H1 (cell line): ENCODE data around the gene PLCB1.

Experiments
- ATF2 ChIP-seq: IDR thresholded peaks from 2 replicates; pipeline ENCODE4 v1.6.1; 2012; ENCODE audit warnings: low read length, inconsistent platforms
- CBX8 ChIP-seq: fragments of 300-800, 300-1000 bp; sonication (generic); IDR thresholded peaks from 2 replicates; pipeline ENCODE4 v1.7.1; 2016; ENCODE audit warnings: low read depth, low read length, borderline replicate concordance
- CHD2 ChIP-seq: IDR thresholded peaks from 2 replicates; pipeline ENCODE4 v1.6.1; 2012; ENCODE audit warnings: low read length, improper control_type of control experiment
- CHD7 ChIP-seq: fragments of 300-600 bp; sonication (generic); IDR thresholded peaks from 2 replicates; pipeline ENCODE4 v1.7.1; 2012; ENCODE audit warnings: low read length, moderate library complexity, mild to moderate bottlenecking, inconsistent platforms; ENCODE audit not compliant: insufficient replicate concordance
- CTCF ChIP-seq, 3 experiments: IDR thresholded peaks; 1 replicate in 2 of 3; 2 replicates in 1 of 3; pipeline versions ENCODE4 v1.5.1 to v1.6.1; 2011; ENCODE audit warnings: low read length in 3 of 3, mild to moderate bottlenecking in 3 of 3, inconsistent platforms in 2 of 3, low read depth in 1 of 3, moderate library complexity in 1 of 3; ENCODE audit not compliant: insufficient read depth in 1 of 3; ENCODE audit errors: control extremely low read depth in 1 of 3
- EZH2 ChIP-seq: fragments of 200-600 bp; sonication (generic); IDR thresholded peaks from 2 replicates; pipeline ENCODE4 v1.7.1; 2012; ENCODE audit warnings: low read depth, mild to moderate bottlenecking, moderate library complexity, low read length, inconsistent platforms; ENCODE audit not compliant: severe bottlenecking
- GABPA ChIP-seq: IDR thresholded peaks from 2 replicates; pipeline ENCODE4 v1.6.1; 2011; ENCODE audit warnings: mild to moderate bottlenecking, low read length, moderate library complexity, borderline replicate concordance; ENCODE audit not compliant: insufficient read depth
- GTF2F1 ChIP-seq: IDR thresholded peaks from 2 replicates; pipeline ENCODE4 v1.6.1; 2012; ENCODE audit warnings: low read depth, low read length, improper control_type of control experiment, borderline replicate concordance
- POLR2AphosphoS5 ChIP-seq: IDR thresholded peaks from 2 replicates; pipeline ENCODE4 v1.6.1; 2011; ENCODE audit warnings: low read depth, low read length
- RAD21 ChIP-seq, 2 experiments: IDR thresholded peaks in 1 of 2; conservative IDR thresholded peaks in 1 of 2; 2 replicates each; pipeline ENCODE4 v1.6.1; 2011; ENCODE audit warnings: low read depth in 2 of 2, low read length in 2 of 2, improper control_type of control experiment in 1 of 2, inconsistent platforms in 1 of 2, mild to moderate bottlenecking in 1 of 2, moderate library complexity in 1 of 2
- RFX5 ChIP-seq: IDR thresholded peaks from 2 replicates; pipeline ENCODE4 v1.6.1; 2011; ENCODE audit warnings: low read depth, low read length, improper control_type of control experiment, borderline replicate concordance
- USF2 ChIP-seq: IDR thresholded peaks from 2 replicates; pipeline ENCODE4 v1.6.1; 2011; ENCODE audit warnings: low read length, improper control_type of control experiment
- YY1 ChIP-seq: IDR thresholded peaks from 2 replicates; pipeline ENCODE4 v1.6.1; 2011; ENCODE audit warnings: low read depth, mild to moderate bottlenecking, low read length

- TF ChIP-seq EZH2 (no peak), CTCF (IDR thresholded peaks at IDR 0.05; ENCODE audit: control extremely low read depth in 1 of 3, insufficient read depth in 1 of 3, low read depth in 1 of 3, low read length in 3 of 3) (no peak), YY1 (no peak), CBX8 (no peak), RAD21 (IDR thresholded peaks at IDR 0.05 in 1 of 2, conservative IDR thresholded peaks at IDR 0.05 in 1 of 2; ENCODE audit: low read depth in 2 of 2, low read length in 2 of 2) (no peak), ATF2 (no peak), GTF2F1 (no peak), GABPA (no peak), RFX5 (no peak), POLR2AphosphoS5 (no peak), USF2 (no peak), CHD2 (no peak), CHD7 (no peak)
These were observed 514.0 kb downstream of the PLCB1 start for GRCh38 chr20:8646033-8646441.
